CD14-positive monocyte (primary cell): ENCODE results near the gene PLA2G3. TPM values are rescaled to one million over a fixed set of nuclear protein-coding genes. Genes with fewer than 3 reads are reported as not detected.
A peak's percentile ranks its signal among the peaks of the same experiment; 100 is the strongest.

ENCODE experiments used
- DNase-seq, 3 donors: peaks; one replicate each; pipeline ENCODE4 v3.0.0-alpha.2; 2011 to 2022
- H2AFZ ChIP-seq: 2 replicates; pipeline ENCODE4 v1.6.0; 2012; ENCODE audit warnings: mild to moderate bottlenecking, low read depth, low read length, inconsistent platforms; ENCODE audit not compliant: insufficient read depth, poor library complexity, severe bottlenecking
- H3K27ac ChIP-seq, 2 donors: 1 replicate in 1 of 2; 2 replicates in 1 of 2; pipeline ENCODE4 v1.5.1; 2012 to 2013; ENCODE audit warnings: low read length in 2 of 2, control low read depth in 1 of 2, inconsistent platforms in 1 of 2, low read depth in 1 of 2, mild to moderate bottlenecking in 1 of 2
- H3K27me3 ChIP-seq, 2 donors: one replicate each; pipeline versions ENCODE4 v1.6.0 to v1.6.1; 2011 to 2013; ENCODE audit warnings: low read length in 2 of 2; ENCODE audit not compliant: control insufficient read depth in 2 of 2, insufficient read depth in 2 of 2
- H3K36me3 ChIP-seq, 2 donors: replicated peaks in 1 of 2; 1 replicate in 1 of 2; 2 replicates in 1 of 2; pipeline versions ENCODE4 v1.5.1 to v1.6.1; 2012 to 2013; ENCODE audit warnings: low read length in 2 of 2, control low read depth in 1 of 2, inconsistent platforms in 1 of 2, mild to moderate bottlenecking in 1 of 2; ENCODE audit not compliant: insufficient read depth in 2 of 2, control insufficient read depth in 1 of 2
- H3K4me1 ChIP-seq, 2 donors: 1 replicate in 1 of 2; 2 replicates in 1 of 2; pipeline versions ENCODE4 v1.5.1 to v1.6.1; 2012 to 2013; ENCODE audit warnings: low read length in 2 of 2, control low read depth in 1 of 2, inconsistent platforms in 1 of 2, mild to moderate bottlenecking in 1 of 2, moderate library complexity in 1 of 2; ENCODE audit not compliant: insufficient read depth in 2 of 2, control insufficient read depth in 1 of 2
- H3K4me2 ChIP-seq: replicated peaks from 2 replicates; pipeline ENCODE3; 2012; ENCODE audit warnings: low read length, moderate library complexity, mild to moderate bottlenecking; ENCODE audit not compliant: poor library complexity, severe bottlenecking; ENCODE audit errors: extremely low read depth
- H3K4me3 ChIP-seq, 3 experiments: fragments of 200-600 bp in 1 of 3; sonication (generic) in 1 of 3; replicated peaks in 1 of 3; 1 replicate in 2 of 3; 2 replicates in 1 of 3; pipeline ENCODE4 v1.5.1; 2011 to 2013; ENCODE audit warnings: low read length in 3 of 3, mild to moderate bottlenecking in 3 of 3, control low read depth in 2 of 3, low read depth in 2 of 3, inconsistent platforms in 1 of 3, moderate library complexity in 1 of 3
- H3K79me2 ChIP-seq: 2 replicates; pipeline ENCODE4 v1.6.0; 2012; ENCODE audit warnings: mild to moderate bottlenecking, control low read depth, inconsistent platforms, low read length, moderate library complexity; ENCODE audit not compliant: insufficient read depth
- H3K9ac ChIP-seq: 2 replicates; pipeline ENCODE4 v1.6.0; 2017; ENCODE audit warnings: low read length, mild to moderate bottlenecking; ENCODE audit not compliant: insufficient read depth, poor library complexity, severe bottlenecking
- H3K9me3 ChIP-seq, 2 donors: replicated peaks in 1 of 2; 1 replicate in 1 of 2; 2 replicates in 1 of 2; pipeline versions ENCODE4 v1.5.1 to v1.6.1; 2012 to 2013; ENCODE audit warnings: low read length in 2 of 2, control low read depth in 1 of 2; ENCODE audit not compliant: control insufficient read depth in 1 of 2, insufficient read depth in 1 of 2
- H4K20me1 ChIP-seq: 2 replicates; pipeline ENCODE4 v1.6.0; 2012; ENCODE audit warnings: mild to moderate bottlenecking, low read length, control low read depth, moderate library complexity; ENCODE audit not compliant: insufficient read depth
- H3K27ac Mint-ChIP-seq, 7 donors: one replicate each; pipeline ENCODE4 v1.8.0; 2020; ENCODE audit warnings: mild to moderate bottlenecking in 7 of 7, mixed read lengths in 7 of 7, moderate library complexity in 6 of 7, inconsistent platforms in 2 of 7
- H3K27me3 Mint-ChIP-seq, 3 donors: one replicate each; pipeline ENCODE4 v1.8.0; 2021 to 2022; ENCODE audit warnings: low read depth in 3 of 3, mild to moderate bottlenecking in 3 of 3, mixed read lengths in 3 of 3, moderate library complexity in 3 of 3, inconsistent platforms in 1 of 3
- H3K36me3 Mint-ChIP-seq, 2 donors: one replicate each; pipeline ENCODE4 v1.8.0; 2020; ENCODE audit warnings: mixed read lengths in 2 of 2, inconsistent platforms in 1 of 2, mild to moderate bottlenecking in 1 of 2
- H3K4me1 Mint-ChIP-seq: one replicate; pipeline ENCODE4 v1.8.0; 2020; ENCODE audit warnings: mild to moderate bottlenecking, mixed read lengths
- H3K4me3 Mint-ChIP-seq, 2 donors: one replicate each; pipeline ENCODE4 v1.8.0; 2020; ENCODE audit warnings: mild to moderate bottlenecking in 2 of 2, mixed read lengths in 2 of 2, moderate library complexity in 1 of 2
- H3K9me3 Mint-ChIP-seq, 7 donors: one replicate each; pipeline ENCODE4 v1.8.0; 2020 to 2022; ENCODE audit warnings: mixed read lengths in 7 of 7, mild to moderate bottlenecking in 6 of 7, moderate library complexity in 6 of 7, inconsistent platforms in 2 of 7
- WGBS: methylation state at CpG from one replicate; pipeline ENCODE4 v1.1.5; 2013; ENCODE audit warnings: missing lambda C conversion rate; ENCODE audit not compliant: insufficient coverage; 5-methylcytosine and 5-hydroxymethylcytosine counted together
- intact Hi-C, 2 donors: fragments of 100-400 bp; cut with micrococcal nuclease; formaldehyde crosslinking; loops; one replicate each; pipeline versions ENCODE4 v1.15.0 to v1.15.1; 2023
- polyA plus RNA-seq, 3 donors: library from polyadenylated mRNA; depleted of rRNA in 1 of 3; unstranded in 2 of 3; stranded (reverse) in 1 of 3; fragments of 300-500 nt in 2 of 3; fragments of >200 nt in 1 of 3; fragmentation: Illumina TruSeq in 2 of 3; gene quantifications; 1 replicate in 2 of 3; 2 replicates in 1 of 3; pipeline ENCODE4 v1.2.3, GENCODE V29; 2012 to 2021
- TF ChIP-seq, protein P1 (sequence below): fragments of 200-600 bp; IDR thresholded peaks from one replicate; pipeline ENCODE4 v1.8.0; 2022; ENCODE audit warnings: antibody characterized with exemption, mild to moderate bottlenecking

Gene PLA2G3
- polyA plus RNA-seq, 3 donors: not detected

DNA sequence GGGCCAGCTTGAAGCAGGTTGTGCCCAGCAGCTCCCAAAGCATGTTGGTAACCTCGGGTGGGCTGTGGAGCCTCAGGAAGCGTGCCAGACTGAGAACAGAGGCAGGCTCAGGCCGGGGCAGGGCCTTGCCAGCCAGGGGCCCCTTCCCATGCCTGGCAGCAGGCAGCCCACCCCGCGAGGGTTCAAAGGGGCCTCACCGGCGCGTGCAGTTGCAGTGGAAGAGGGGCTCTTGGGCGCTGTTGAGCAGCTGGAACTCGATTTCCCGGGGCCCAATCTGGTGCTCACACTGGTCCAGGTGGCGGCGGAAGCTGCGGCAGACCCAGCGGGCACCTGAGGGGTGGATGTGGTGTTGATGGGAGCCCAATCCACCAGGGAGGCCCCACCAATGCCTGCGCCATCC is 3.6 kb downstream of the PLA2G3 start:
- peaks cover 0 to 2% of the 10 kb centered on the region in 2 donors for H3K27me3 ChIP-seq
- 90% methylated on average over 12 of the region's 16 CpGs for WGBS
- no peak overlapping the region for H3K27ac ChIP-seq
- H3K9ac ChIP-seq: no peak overlapping the region
- no peaks in the 10 kb centered on the region for H3K36me3 ChIP-seq
- no peaks in the 10 kb centered on the region for H3K36me3 Mint-ChIP-seq
- no peaks in the 10 kb centered on the region for H3K9me3 ChIP-seq
- H3K9me3 Mint-ChIP-seq: peaks cover 0 to 2% (median 0%) of the 10 kb centered on the region in 7 donors
- intact Hi-C loops: no loop called here
- H3K4me3 ChIP-seq: no peak overlapping the region
- peaks cover 5 to 14% (median 8%) of the 10 kb centered on the region in 3 donors for H3K27me3 Mint-ChIP-seq
- TF ChIP-seq, protein P1, sequence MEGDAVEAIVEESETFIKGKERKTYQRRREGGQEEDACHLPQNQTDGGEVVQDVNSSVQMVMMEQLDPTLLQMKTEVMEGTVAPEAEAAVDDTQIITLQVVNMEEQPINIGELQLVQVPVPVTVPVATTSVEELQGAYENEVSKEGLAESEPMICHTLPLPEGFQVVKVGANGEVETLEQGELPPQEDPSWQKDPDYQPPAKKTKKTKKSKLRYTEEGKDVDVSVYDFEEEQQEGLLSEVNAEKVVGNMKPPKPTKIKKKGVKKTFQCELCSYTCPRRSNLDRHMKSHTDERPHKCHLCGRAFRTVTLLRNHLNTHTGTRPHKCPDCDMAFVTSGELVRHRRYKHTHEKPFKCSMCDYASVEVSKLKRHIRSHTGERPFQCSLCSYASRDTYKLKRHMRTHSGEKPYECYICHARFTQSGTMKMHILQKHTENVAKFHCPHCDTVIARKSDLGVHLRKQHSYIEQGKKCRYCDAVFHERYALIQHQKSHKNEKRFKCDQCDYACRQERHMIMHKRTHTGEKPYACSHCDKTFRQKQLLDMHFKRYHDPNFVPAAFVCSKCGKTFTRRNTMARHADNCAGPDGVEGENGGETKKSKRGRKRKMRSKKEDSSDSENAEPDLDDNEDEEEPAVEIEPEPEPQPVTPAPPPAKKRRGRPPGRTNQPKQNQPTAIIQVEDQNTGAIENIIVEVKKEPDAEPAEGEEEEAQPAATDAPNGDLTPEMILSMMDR: no peak
- no peaks in the 10 kb centered on the region for H4K20me1 ChIP-seq
- H3K4me3 Mint-ChIP-seq: no peak overlapping the region
- no peak for DNase-seq
- no peak overlapping the region for H3K4me2 ChIP-seq
- H3K4me1 Mint-ChIP-seq: peaks cover 1% of the 10 kb centered on the region
- H3K4me1 ChIP-seq: no peaks in the 10 kb centered on the region
- no peak overlapping the region for H2AFZ ChIP-seq
- no peak overlapping the region for H3K27ac Mint-ChIP-seq
- H3K79me2 ChIP-seq: no peaks in the 10 kb centered on the region

DNA sequence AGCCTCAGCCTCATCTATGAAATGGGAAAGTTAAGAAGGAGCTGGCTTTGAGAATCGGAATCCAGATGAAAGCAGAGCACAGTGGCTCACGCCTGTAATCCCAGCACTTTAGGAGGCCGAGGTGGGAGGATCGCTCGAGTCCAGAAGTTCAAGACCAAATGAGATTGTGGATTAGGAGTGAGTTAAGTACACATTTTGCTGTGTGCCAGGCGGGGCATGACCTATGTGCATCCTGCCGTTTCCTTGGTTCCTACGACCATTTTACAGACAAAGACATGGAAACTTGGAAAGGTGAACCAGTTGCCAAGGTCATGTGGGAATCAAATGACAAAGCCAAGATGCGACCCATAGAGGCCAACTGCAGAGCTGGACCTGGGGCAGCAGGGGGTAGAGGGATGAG is 4.2 kb downstream of the PLA2G3 start:
- DNase-seq: no peak
- Mint-ChIP-seq H3K27ac (peak overlapping the region in 1 of 7 donors; percentile 25), H3K4me1 (peaks cover 1% of the 10 kb centered on the region), H3K4me3 (no peak overlapping the region), H3K9me3 (no peaks in the 10 kb centered on the region), H3K27me3 (peaks cover 5 to 14% (median 8%) of the 10 kb centered on the region in 3 donors), H3K36me3 (no peaks in the 10 kb centered on the region)
- Histone ChIP-seq H3K9ac (no peak overlapping the region), H3K4me2 (no peak overlapping the region), H4K20me1 (no peaks in the 10 kb centered on the region), H3K4me1 (no peaks in the 10 kb centered on the region), H3K9me3 (no peaks in the 10 kb centered on the region), H3K27ac (no peak overlapping the region), H3K4me3 (no peak overlapping the region), H2AFZ (no peak overlapping the region), H3K79me2 (no peaks in the 10 kb centered on the region), H3K36me3 (no peaks in the 10 kb centered on the region), H3K27me3 (peaks cover 0 to 2% of the 10 kb centered on the region in 2 donors)
- TF ChIP-seq, protein P1: no peak
- 90% methylated on average over 7 of the region's 9 CpGs for WGBS
- intact Hi-C loops: no loop called here
